ENCODE results near the gene EEF2. TPM values are rescaled to one million over a fixed set of nuclear protein-coding genes. Genes with fewer than 3 reads are reported as not detected.

Gene EEF2
- total RNA-seq, 1 donor from 2014 or later: 3,492 TPM

DNA sequence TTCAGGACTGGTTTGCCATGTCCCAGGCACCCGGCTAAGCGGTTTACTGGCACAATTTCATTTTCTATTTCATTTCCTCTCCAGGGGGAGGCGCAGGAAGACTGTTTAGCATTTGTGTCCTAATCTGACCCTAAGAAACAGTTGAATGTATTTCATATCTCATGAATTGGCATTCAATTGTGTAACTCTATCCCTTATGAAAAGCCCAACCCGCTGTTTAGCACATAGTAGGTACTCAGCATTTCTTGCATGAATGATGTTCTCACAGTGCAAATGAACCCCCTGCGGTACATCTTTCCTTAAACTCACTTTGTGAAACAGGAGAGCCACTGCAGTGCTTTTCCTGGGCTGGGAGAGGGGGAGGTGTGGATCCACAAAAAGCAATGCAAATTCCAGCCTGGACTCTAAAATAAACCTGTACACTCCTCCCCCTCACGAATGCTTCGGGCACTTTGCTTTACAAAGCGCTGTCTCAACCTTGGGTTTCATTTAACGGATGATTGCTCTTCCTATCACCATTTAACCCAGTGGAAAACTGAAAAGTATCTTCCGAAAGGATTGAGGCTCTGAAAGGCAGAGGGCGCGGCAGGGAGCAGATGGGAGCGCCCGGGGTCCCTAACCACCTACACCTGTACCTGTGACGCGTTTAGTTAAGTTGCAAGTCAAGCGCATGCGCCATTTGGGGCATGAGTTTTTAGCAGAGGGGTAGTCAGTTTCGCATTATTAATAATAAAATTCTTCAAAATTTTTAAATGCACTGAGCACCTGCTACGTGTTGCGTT, 1.2 kb upstream of the EEF2 start:
- DNase-seq (ENCODE audit: low read depth): peak; percentile 55
- peak overlapping the region; percentile 92 for H3K4me3 ChIP-seq (ENCODE audit: low read depth, low read length)
- H3K36me3 ChIP-seq (ENCODE audit: control insufficient read depth, insufficient read depth, low read length): peaks cover 9% of the 10 kb centered on the region
- H3K27me3 ChIP-seq (ENCODE audit: control insufficient read depth, insufficient read depth, low read length): no peaks in the 10 kb centered on the region
- TF ChIP-seq CTCF (IDR thresholded peaks at IDR 0.05; ENCODE audit: insufficient read depth, low read length, poor library complexity, severe bottlenecking): peak; percentile 53

DNA sequence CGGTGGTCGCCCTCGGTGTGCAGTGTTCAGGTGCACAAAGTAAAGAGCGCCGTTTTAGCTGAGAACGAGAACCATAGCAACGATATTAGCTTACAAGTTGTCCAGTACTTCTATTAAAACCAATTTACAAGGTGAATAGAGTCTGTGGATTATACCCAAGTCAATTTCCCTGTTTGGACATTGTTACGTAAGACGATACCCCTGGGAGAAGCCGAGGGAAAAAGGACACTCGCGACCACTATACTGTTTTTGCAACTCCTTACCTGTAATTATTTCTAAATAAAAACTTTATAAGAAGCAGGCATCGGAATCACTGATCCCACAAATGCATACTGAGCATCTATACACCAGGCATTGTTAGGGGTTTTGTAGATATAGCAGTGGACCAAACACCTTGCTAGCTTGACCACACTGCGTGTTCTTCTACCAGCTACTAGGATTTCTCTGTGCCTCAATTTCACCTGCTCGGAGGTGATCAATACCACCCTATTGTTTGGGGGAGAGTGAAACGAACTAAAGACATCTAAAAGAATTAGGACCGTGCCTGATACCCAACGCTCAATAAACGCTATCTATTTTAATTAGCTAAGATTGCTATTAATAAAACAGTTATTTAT, 488 bp upstream of the EEF2 start:
- Histone ChIP-seq H3K27me3 (ENCODE audit: control insufficient read depth, insufficient read depth, low read length) (no peaks in the 10 kb centered on the region), H3K4me3 (ENCODE audit: low read depth, low read length) (peak overlapping the region; percentile 92), H3K36me3 (ENCODE audit: control insufficient read depth, insufficient read depth, low read length) (peaks cover 12% of the 10 kb centered on the region)
- no peak for DNase-seq (ENCODE audit: low read depth)
- no peak for TF ChIP-seq CTCF (IDR thresholded peaks at IDR 0.05; ENCODE audit: insufficient read depth, low read length, poor library complexity, severe bottlenecking)

- no peak for DNase-seq (ENCODE audit: low read depth)
- no peak for TF ChIP-seq CTCF (IDR thresholded peaks at IDR 0.05; ENCODE audit: insufficient read depth, low read length, poor library complexity, severe bottlenecking)
- Histone ChIP-seq H3K27me3 (ENCODE audit: control insufficient read depth, insufficient read depth, low read length) (no peaks in the 10 kb centered on the region), H3K36me3 (ENCODE audit: control insufficient read depth, insufficient read depth, low read length) (peaks cover 18% of the 10 kb centered on the region), H3K4me3 (ENCODE audit: low read depth, low read length) (peak overlapping the region; percentile 92)
Measured at GRCh38 chr19:3984584-3984907, 717 bp downstream of the EEF2 start.

- no peak for TF ChIP-seq CTCF (IDR thresholded peaks at IDR 0.05; ENCODE audit: insufficient read depth, low read length, poor library complexity, severe bottlenecking)
- no peaks in the 10 kb centered on the region for H3K27me3 ChIP-seq (ENCODE audit: control insufficient read depth, insufficient read depth, low read length)
- H3K4me3 ChIP-seq (ENCODE audit: low read depth, low read length): peak overlapping the region; percentile 92
- H3K36me3 ChIP-seq (ENCODE audit: control insufficient read depth, insufficient read depth, low read length): peaks cover 21% of the 10 kb centered on the region
- DNase-seq (ENCODE audit: low read depth): no peak
Measured at GRCh38 chr19:3983936-3984583, 1.2 kb downstream of the EEF2 start.

GRCh38 chr19:3983542-3983914, 1.7 kb downstream of the EEF2 start:
- Histone ChIP-seq H3K36me3 (ENCODE audit: control insufficient read depth, insufficient read depth, low read length) (peaks cover 21% of the 10 kb centered on the region), H3K4me3 (ENCODE audit: low read depth, low read length) (peak overlapping the region; percentile 92), H3K27me3 (ENCODE audit: control insufficient read depth, insufficient read depth, low read length) (no peaks in the 10 kb centered on the region)
- TF ChIP-seq CTCF (IDR thresholded peaks at IDR 0.05; ENCODE audit: insufficient read depth, low read length, poor library complexity, severe bottlenecking): no peak
- no peak for DNase-seq (ENCODE audit: low read depth)
